ENCODE measurements around the gene GM2A.
"Not testable (repeated sequence)": the region's sequence is repeated elsewhere in the genome, so short reads cannot be mapped to it uniquely, and the experiment has no call there.

GM2A gene

DNA sequence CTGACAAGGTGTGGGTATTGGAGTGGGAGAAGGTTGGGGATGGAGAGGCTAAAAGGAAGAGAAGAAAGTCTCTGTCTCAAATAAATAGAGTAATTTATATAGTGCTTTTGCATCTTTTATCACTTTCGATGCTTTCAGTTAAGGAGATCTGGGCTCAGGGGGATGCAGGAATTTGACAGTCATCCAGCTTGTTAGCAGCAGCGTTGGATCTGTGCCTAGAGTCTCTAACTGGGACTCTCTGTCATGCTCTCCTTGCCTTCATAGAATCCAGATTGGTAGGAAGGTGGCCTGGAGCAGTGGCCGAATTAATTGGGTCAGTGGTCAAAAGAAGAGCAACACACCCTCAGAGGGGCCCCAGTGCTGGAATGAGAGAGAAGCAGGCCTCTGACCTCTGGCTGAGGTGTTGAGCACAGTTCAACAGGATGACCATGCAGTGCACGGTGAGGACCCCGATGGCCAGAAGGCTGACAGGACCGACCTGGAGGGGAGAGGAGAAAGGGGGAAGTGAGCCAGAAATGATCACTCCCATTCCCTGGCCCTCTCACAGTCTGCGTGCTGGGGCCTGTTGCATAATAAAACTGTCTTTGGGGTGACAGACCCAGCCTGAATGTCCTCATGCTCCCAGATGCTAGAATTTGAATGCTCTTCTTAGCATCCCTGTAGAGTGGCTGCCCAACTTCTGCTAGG lies 42.9 kb downstream of the GM2A start:
- no peak for DNase-seq

DNA sequence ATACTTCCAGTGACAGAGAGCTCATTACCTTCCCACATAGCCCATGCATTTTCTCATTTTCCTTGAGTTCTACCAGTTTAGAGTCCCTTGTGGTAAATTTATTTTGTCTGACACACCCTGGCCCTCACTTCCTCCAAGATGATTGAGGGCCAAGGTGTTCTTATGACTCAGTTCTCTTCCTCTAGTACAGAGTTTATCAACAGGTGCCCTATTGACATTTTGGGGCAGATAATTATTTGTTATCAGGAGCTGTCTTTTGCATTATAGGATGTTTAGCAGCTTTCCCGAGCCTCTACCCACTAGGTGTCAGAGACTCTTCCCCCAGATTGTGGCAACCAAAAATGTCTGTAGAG lies 43.5 kb downstream of the GM2A start:
- DNase-seq: no peak

DNA sequence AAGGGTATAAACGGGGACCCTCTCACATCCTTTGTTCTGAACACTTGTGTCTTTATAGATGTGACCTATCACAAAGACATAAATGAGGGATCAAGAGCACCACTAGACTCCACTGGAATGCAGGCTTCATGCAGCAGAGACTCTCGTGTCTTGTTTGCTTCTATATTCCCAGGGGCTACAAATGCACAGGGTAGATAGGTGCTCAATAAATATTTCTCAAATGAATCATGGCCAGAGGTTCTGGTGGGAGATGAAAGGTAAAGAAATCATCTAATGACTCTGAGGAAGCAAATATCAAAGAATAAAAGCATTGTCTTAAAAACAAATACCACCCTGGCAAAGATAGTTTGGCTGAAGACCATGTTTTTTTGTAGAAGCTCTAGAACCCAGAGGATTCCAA lies 44.0 kb downstream of the GM2A start:
- DNase-seq: no peak

DNA sequence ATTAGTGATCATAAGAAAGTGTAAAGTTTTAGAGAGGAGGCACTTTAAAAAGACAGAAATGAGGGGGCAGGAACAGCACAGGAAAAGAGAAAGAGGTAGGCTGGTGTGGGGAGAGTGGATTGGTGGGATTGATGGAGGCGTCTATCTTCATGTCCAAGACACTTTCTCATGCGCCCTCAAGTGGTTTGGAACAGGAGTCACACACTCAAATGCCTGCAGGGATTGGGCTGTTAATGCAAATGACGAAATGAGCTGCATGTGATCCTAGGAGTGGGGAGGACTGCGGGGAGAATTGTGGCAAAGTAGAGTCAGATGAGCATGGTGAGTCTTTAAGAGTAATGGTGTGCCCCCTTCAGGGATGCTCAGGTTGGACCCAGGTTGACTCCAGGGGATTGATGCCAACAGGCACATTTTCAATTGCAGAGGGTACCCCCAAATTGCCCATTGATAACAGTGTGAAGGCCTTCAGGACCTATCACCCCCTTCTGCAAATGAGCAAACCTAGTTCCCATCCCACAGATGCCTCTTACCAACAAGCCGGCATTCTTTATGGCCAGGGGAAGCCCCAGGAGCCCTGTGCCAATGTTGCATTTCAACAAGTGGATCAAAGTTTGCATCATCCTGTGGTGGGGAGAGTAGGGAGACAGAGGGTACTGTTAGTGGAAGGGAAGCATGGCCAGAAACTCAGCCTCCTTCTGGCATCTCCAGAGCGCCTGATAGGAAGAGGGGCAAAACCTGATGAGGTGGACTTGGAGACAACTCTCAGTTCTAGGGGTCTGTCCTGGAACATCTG lies 45.3 kb downstream of the GM2A start:
- peak; percentile 41 for DNase-seq

DNA sequence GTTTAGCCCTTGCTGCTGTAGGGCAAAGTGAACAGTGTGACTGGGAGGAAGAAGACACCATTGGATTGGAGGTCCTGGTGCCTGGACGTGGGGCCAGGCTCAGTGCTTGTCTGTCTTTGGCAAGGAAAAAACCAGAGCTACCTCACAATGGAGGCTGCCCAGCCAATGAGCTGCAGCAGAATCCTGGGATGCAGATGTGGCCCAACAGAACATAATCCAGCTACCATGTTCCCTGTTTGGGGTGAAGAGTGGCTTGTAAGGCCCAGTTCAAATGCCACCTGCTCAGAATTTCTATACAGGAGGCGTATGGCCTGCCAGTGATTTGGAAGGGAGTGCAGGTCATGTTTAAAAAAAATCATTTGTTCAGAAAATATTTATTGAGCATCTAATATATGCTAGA lies 50.7 kb downstream of the GM2A start, which contains the start of gene SLC36A3:
SLC36A3 (minus strand) TSS at position 101 of the 400 bp plus-strand sequence. CDS start 412 bp downstream, outside the sequence.
- DNase-seq: no peak

DNA sequence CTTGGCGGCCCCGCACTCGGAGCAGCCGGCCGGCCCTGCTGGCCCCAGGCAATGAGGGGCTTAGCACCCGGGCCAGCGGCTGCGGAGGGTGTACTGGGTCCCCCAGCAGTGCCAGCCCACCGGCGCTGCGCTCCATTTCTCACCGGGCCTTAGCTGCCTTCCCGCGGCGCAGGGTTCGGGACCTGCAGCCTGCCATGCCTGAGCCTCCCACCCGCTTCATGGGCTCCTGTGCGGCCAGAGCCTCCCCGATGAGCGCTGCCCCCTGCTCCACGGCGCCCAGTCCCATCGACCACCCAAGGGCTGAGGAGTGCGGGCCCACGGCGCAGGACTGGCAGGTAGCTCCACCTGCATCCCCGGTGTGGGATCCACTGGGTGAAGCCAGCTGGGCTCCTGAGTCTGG lies 56.3 kb downstream of the GM2A start:
- DNase-seq: not testable (repeated sequence)

DNA sequence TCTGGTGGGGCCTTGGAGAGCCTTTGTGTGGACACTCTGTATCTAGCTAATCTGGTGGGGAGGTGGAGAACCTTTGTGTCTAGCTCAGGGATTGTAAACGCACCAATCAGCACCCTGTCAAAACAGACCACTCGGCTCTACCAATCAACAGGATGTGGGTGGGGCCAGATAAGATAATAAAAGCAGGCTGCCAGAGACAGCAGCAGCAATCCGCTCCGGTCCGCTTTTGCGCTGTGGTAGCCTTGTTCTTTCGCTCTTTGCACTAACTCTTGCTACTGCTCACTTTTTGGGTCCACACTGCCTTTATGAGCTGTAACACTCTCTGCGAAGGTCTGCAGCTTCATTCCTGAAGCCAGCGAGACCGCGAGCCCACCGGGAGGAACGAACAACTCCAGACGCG lies 56.8 kb downstream of the GM2A start:
- DNase-seq: not testable (repeated sequence)

DNA sequence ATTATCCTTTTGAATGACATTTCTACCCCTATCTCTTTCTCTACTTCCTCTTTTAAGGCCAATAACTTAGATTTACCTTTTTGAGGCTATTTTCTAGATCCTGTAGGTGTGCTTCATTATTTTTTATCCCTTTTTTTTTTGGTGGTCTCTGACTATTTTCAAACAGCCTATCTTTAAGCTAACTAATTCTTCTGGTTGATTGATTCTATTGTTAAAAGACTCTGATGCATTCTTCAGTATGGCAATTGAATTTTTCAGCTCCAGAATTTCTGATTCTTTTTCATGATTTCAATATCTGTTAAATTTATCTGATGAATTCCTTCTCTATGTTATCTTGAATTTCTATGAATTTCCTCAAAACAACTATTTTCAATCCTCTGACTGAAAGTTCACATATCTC lies 57.9 kb downstream of the GM2A start:
- DNase-seq: no peak

DNA sequence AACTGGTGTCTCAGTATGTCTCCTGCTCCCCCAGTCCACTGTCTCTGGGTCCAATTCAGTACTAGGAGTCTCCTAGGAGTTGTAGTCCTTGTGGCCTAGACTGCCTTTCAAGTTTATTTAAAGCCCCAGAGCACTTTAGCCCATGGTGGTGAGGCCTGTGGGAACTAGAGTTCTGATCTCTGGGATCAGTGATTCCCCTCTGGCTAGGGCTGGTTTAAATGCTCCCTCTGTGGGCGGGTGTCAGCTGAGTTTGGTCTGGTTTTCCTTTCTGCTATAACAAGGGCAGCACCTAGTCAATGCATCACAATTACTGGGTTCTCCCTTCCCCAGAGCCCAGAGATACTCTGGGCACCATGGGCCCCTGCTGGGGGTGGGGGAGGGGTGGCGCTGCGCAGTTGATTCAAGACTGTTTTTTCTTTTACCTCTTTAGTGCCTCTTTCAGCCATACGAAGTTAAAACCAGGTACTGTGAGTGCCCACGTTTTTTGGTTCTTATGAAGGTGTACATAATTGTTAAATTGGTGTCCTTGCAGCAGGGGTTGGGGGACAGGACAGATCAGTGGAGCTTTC lies 59.9 kb downstream of the GM2A start:
- DNase-seq: no peak

DNA sequence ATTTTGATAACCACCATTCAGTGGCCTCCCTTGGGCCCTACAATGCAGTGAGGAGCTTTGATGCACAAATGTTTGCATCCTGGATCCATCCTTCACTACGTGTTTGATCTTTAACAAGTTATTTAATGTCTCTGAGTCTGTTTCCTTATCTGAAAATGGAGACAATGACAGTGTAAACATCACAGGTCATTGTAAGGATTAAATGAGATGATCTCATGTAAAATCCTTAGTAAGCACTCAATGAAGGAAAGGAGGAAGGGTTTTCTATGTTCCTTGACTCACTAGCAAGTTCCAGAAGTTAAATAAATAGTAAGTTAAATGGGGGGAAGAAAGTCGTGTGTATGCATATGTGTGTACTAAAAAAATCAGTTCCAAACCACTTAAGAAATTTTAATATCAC lies 60.4 kb downstream of the GM2A start:
- DNase-seq: no peak

DNA sequence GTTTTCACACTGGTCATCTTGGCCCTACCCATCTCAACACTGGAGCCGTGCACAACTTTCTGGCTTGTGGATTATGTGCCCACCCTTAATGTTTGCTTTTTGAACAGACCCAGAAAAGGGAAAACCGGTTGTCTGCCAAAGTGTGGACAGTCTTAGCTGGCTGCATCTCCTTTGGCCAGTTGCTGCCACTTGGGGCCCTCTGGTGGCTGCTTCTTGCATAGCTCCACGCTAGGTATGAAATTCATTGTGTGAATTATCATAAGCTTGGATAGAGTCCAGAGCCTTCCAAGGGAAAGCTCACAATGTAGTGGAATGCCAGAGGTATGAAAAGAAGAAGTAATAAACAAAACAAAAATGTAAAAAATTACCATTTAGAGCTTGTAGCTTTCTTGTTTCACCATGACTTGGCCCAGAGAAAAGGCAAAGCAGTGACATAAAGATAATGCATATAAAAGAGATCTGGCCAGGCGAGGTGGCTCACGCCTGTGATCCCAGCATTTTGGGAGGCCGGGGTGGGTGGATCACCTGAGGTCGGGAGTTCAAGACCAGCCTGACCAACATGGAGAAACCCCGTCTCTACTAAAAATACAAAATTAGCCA lies 63.1 kb downstream of the GM2A start:
- peak; percentile 5 for DNase-seq

DNA sequence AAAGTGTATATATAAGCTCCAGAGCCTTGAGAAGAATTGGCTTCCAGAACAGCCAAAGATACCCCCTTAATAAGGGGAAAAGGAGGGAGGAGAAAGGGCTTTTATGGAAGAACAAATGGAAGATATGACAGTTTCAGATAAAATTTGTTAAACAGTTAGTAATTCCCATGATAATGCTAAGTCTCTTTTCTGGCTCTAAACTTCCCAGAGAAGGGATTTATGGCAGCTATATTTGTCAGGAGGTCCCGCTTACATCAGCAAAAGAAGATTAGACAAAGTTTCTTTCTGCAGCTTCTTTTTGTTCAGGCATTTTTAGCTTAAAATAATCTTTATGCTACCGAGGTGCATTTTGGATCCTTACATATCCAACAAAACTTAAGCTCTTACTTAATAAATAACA lies 64.9 kb downstream of the GM2A start:
- DNase-seq: no peak

DNA sequence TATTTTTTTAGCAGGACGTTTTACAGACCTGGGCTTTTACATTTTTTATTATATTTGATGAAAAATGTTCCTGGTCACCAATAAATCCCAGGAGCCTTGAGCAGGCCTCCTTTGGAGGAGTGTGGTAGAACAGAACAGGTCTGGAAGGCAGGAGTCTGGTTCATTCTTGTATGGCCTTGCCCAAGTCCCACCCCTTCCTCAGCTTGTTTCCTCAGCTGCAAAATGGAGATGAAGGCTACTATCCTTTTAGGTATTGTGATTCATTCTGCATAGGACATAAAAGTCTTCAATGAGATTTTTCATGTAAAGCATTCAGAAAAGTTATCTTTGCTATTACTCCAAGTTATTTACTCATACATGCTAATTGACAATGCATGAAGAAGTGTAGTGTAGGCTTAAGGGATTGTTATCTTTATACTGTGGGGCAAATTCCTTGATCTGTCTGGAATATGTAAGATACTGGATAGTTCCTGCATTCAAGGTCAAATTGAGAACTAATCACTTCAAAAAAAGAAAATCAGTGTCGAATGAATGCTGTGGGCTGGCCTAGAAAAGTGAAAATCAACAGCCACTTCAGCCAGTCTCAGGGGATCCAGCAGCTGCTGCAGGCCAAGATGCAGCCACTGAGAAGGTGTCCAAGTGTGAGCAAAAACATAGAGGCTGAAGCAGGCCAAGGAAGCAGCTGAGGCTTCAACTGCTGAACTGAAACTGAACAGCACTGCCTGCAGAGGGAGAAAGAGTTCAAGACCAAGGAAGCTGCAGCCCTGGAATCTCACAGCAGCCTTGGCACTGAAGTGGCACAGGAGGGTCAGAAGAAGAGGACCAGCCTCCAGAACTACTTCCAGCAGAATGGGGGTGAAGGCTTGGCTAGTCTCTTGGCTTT lies 66.1 kb downstream of the GM2A start:
- DNase-seq: peak; percentile 32
